NOMO-1 treated with dmso at 0.1 percent for 144 hours (cell line): ENCODE measurements around the gene CYP4A22.
"Not testable (repeated sequence)": the region's sequence is repeated elsewhere in the genome, so short reads cannot be mapped to it uniquely, and the experiment has no call there.

Source experiments
- DNase-seq: peaks from one replicate; lab custom pipeline; 2025; ENCODE audit not compliant: unreplicated experiment; lab: John Stamatoyannopoulos, UW

CYP4A22 gene

GRCh38 chr1:47184090-47184821 is 47.0 kb downstream of the CYP4A22 start:
- no peak for DNase-seq

- no peak for DNase-seq
Measured at GRCh38 chr1:47184822-47185677, 47.8 kb downstream of the CYP4A22 start.

GRCh38 chr1:47186267-47187185 is 49.3 kb downstream of the CYP4A22 start:
- no peak for DNase-seq

- no peak for DNase-seq
Measured at GRCh38 chr1:47187231-47187925, 50.1 kb downstream of the CYP4A22 start.

GRCh38 chr1:47187926-47188250 is 50.6 kb downstream of the CYP4A22 start:
- no peak for DNase-seq

GRCh38 chr1:47188791-47189785 is 51.8 kb downstream of the CYP4A22 start:
- DNase-seq, result no peak

- no peak for DNase-seq
Measured at GRCh38 chr1:47189844-47190508, 52.7 kb downstream of the CYP4A22 start, which contains the start of gene PDZK1IP1. Gene PDZK1IP1, minus strand, starts transcription at chr1:47190036. Its CDS starts 104 bp downstream, at chr1:47189932.

GRCh38 chr1:47190509-47190855 is 53.2 kb downstream of the CYP4A22 start:
- no peak for DNase-seq

GRCh38 chr1:47190857-47191256 is 53.6 kb downstream of the CYP4A22 start:
- DNase-seq, result no peak

GRCh38 chr1:47191940-47192457 is 54.8 kb downstream of the CYP4A22 start:
- DNase-seq, result no peak

- peak; percentile 38 for DNase-seq
Measured at GRCh38 chr1:47192458-47193384, 55.5 kb downstream of the CYP4A22 start.

- not testable (repeated sequence) for DNase-seq
Measured at GRCh38 chr1:47193496-47193895, 56.3 kb downstream of the CYP4A22 start.

- no peak for DNase-seq
Measured at GRCh38 chr1:47194311-47194710, 57.1 kb downstream of the CYP4A22 start.

GRCh38 chr1:47195981-47196380 is 58.7 kb downstream of the CYP4A22 start:
- DNase-seq, result not testable (repeated sequence)

- no peak for DNase-seq
Measured at GRCh38 chr1:47196622-47197021, 59.4 kb downstream of the CYP4A22 start.

- DNase-seq, result no peak
Measured at GRCh38 chr1:47198214-47198613, 61.0 kb downstream of the CYP4A22 start.
